GM10847 (cell line): ENCODE measurements around the gene THTPA.
A peak's percentile ranks its signal among the peaks of the same experiment; 100 is the strongest.

Experiments
- POLR2A ChIP-seq: IDR thresholded peaks from 2 replicates; pipeline ENCODE4 v1.6.1; 2011; ENCODE audit not compliant: insufficient read length; ENCODE audit errors: extremely low read depth

THTPA gene

GRCh38 chr14:23543403-23543802 is 12.7 kb upstream of the THTPA start:
- no peak for TF ChIP-seq POLR2A

- no peak for TF ChIP-seq POLR2A
Measured at GRCh38 chr14:23544511-23545447, 11.3 kb upstream of the THTPA start.

GRCh38 chr14:23545740-23546365 is 10.2 kb upstream of the THTPA start:
- no peak for TF ChIP-seq POLR2A

GRCh38 chr14:23546450-23547035 is 9.5 kb upstream of the THTPA start:
- no peak for TF ChIP-seq POLR2A

DNA sequence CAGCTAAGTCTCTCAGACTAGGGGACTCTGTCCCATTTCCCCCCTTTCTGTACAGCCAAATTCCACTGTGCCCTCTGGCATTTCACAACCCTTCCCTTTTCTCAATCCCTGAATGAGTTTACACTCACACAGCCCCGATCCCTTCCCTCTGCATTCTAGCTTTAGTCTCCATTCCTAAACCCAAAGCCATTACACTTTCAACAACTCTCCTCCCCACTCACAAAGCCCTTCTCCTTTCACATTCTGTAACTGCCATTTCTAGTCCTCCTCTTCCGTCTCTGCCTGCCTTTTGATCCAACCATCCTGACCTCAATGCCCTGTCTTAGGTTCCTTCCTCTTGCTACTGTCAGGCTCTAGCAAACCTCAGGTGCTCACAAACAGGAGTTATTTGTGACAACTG is 8.1 kb upstream of the THTPA start:
- no peak for TF ChIP-seq POLR2A

- TF ChIP-seq POLR2A, result no peak
Measured at GRCh38 chr14:23548351-23549318, 7.4 kb upstream of the THTPA start.

DNA sequence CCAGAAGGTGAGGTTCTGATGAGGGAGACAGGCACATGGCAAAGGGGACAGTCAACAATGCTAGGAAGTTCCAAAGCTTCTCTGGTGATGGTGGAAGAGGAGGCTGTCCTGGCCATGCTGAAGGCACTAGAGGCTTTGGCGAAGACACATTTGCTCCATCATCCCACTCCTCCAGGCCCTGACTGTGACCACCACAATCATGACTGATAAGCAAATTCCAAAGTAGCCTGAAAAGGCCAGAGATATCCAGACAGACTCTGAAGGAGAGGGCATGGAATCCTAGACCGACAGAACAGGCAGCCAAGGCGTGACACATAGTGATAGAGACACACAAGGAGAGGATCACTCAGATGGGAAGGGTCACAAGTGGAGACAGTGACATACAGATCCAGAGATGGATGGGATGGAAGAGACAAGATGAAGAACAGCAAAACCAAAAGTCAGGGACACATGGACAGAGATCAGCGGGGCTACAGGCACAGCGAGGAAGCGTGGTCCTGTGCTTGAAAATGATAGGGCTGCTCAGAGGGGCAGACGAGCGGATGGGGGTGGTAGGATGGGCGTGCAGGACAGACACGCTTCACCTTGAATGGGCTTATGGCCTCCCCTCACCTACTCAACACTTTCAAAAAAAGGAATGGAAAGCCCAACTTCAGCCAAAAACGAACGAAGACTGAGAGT is 5.8 kb upstream of the THTPA start:
- no peak for TF ChIP-seq POLR2A

DNA sequence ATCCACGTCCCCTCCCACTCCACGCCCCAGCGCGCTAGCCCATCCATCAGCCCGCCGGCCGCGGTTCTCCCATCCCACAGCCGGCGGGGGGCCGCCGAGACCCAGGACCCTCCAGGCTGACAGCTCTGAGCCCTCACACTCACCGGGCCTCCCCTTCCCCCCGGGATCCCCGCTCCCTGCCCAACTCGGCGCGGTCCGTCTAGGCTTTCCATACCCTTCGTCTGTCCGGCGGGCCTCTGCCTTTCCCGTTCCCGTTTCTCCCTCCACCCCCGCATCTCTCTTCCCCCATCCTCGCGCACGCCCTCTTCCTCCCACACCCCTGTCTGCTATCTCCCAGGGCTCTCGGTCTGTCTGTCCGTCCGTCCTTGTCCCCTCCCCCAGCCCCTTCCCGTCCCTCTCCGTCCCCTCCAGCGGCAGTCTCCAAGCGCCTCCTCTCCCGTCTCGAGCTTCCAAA is 5.2 kb upstream of the THTPA start:
- no peak for TF ChIP-seq POLR2A

GRCh38 chr14:23551266-23552028 is 4.6 kb upstream of the THTPA start, which contains the start of gene ZFHX2:
Gene ZFHX2, minus strand, starts transcription at chr14:23551765. Its CDS starts 16,440 bp downstream, at chr14:23535325.
- peak; percentile 28 for TF ChIP-seq POLR2A

GRCh38 chr14:23555533-23555881 is 564 bp upstream of the THTPA start:
- no peak for TF ChIP-seq POLR2A

GRCh38 chr14:23556700-23557440 is 799 bp downstream of the THTPA start:
- no peak for TF ChIP-seq POLR2A

DNA sequence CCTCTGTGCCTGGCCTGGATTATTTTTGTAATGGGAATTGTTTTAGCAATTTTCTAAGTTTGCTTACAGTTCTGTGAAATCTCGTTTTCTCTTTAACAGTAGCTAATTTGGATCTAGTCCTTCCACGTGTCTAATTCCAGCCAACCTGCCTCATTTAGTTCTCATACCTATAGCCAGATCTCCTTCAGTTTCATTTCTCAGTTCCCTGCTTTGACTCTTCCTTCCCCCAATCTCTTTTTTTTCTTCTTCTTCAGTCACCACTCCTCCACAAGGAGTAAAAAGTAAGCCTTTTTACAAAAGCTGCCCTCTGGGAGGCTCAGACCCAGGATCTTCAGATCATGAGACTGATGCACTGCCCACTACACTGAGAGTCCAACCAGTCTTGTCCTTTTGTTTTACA is 1.4 kb downstream of the THTPA start:
- TF ChIP-seq POLR2A, result no peak

- TF ChIP-seq POLR2A, result no peak
Measured at GRCh38 chr14:23557946-23558345, 1.9 kb downstream of the THTPA start.
